Suprapubic skin (tissue), 4 donors: ENCODE data around the gene ZNF398. TPM values are rescaled to one million over a fixed set of nuclear protein-coding genes. Genes with fewer than 3 reads are reported as not detected.
"Not testable (repeated sequence)": the region's sequence is repeated elsewhere in the genome, so short reads cannot be mapped to it uniquely, and the experiment has no call there.

ENCODE experiments used
- DNase-seq, 2 donors: peaks; one replicate each; pipeline ENCODE4 v3.0.0-alpha.2; 2019; ENCODE audit warnings: low spot score in 2 of 2
- H3K27ac ChIP-seq: fragments of 200-600 bp; sonication (generic); one replicate; pipeline ENCODE4 v1.5.1; 2019
- H3K27me3 ChIP-seq: fragments of 200-600 bp; sonication (generic); one replicate; pipeline ENCODE4 v1.5.1; 2019
- H3K36me3 ChIP-seq: fragments of 200-600 bp; sonication (generic); one replicate; pipeline ENCODE4 v1.5.1; 2019
- H3K4me1 ChIP-seq: fragments of 200-600 bp; sonication (generic); one replicate; pipeline ENCODE4 v1.5.1; 2019
- H3K4me3 ChIP-seq: fragments of 200-600 bp; sonication (generic); one replicate; pipeline ENCODE4 v1.5.1; 2019; ENCODE audit warnings: mild to moderate bottlenecking
- H3K9me3 ChIP-seq: fragments of 200-600 bp; sonication (generic); one replicate; pipeline ENCODE4 v1.5.1; 2019
- CTCF ChIP-seq, 2 donors: fragments of 200-600 bp in 1 of 2; fragments of 450-650 bp in 1 of 2; sonication (generic) in 1 of 2; IDR thresholded peaks; one replicate each; pipeline ENCODE4 v1.5.1; 2016 to 2019; ENCODE audit warnings: antibody characterized with exemption in 2 of 2, mild to moderate bottlenecking in 1 of 2, moderate library complexity in 1 of 2
- EP300 ChIP-seq: sonication (generic); formaldehyde crosslinking; IDR thresholded peaks from one replicate; pipeline ENCODE4 v1.6.1; 2017; ENCODE audit warnings: antibody characterized with exemption
- POLR2A ChIP-seq, 2 donors: fragments of 450-650 bp; IDR thresholded peaks; one replicate each; pipeline ENCODE4 v1.6.1; 2017; ENCODE audit warnings: antibody characterized with exemption in 2 of 2, mild to moderate bottlenecking in 2 of 2, moderate library complexity in 2 of 2
- POLR2AphosphoS5 ChIP-seq, 3 donors: sonication (generic); formaldehyde crosslinking; IDR thresholded peaks; one replicate each; pipeline ENCODE4 v1.6.1; 2017; ENCODE audit warnings: antibody characterized with exemption in 3 of 3
- WGBS: methylation state at CpG from one replicate; pipeline ENCODE4 v1.1.5; 2018; 5-methylcytosine and 5-hydroxymethylcytosine counted together
- total RNA-seq, 4 donors: library from RNA; depleted of rRNA; stranded (reverse); fragments of >200 nt; gene quantifications; one replicate each; pipeline ENCODE4 v1.1.0, GENCODE V29; 2016

ZNF398 gene
- total RNA-seq, 4 donors from 2014 or later = 25.7 to 50.4 (median 33.9) TPM

- DNase-seq = no peak
- H3K27ac ChIP-seq = no peak overlapping the region
- no peak overlapping the region for H3K4me3 ChIP-seq
- no peaks in the 10 kb centered on the region for H3K36me3 ChIP-seq
- 91% methylated on average over 4 of the region's 4 CpGs for WGBS
- no peaks in the 10 kb centered on the region for H3K27me3 ChIP-seq
- no peak for TF ChIP-seq POLR2AphosphoS5 (IDR thresholded peaks at IDR 0.05)
- no peak for TF ChIP-seq POLR2A (IDR thresholded peaks at IDR 0.05)
- TF ChIP-seq EP300 = no peak
- TF ChIP-seq CTCF (IDR thresholded peaks at IDR 0.05) = no peak
- H3K4me1 ChIP-seq = peaks cover 21% of the 10 kb centered on the region
- no peaks in the 10 kb centered on the region for H3K9me3 ChIP-seq
Observed at GRCh38 chr7:149141893-149142292, 5.4 kb upstream of the ZNF398 start.

DNA sequence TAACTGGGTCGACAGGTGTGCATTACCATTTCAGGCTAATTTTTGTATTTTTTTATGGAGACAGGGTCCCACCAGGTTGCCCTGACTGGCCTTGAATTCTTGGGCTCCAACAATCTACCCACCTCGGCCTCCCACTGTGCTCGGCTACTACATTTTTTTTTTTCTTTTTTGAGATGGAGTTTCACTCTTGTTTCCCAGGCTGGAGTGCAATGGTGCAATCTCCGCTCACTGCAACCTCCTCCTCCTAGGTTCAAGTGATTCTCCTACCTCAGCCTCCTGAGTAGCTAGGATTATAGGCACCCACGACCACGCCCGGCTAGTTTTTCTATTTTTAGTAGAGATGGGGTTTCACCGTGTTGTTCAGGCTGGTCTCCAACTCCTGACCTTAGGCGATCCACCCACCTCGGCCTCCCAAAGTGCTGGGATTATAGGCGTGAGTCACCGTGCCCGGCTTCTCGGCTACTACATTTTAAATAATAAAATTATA lies 2.8 kb upstream of the ZNF398 start:
- not testable (repeated sequence) for H3K4me3 ChIP-seq, DNase-seq
- H3K27ac ChIP-seq = peak overlapping the region; percentile 72

GRCh38 chr7:149145031-149145845 lies 2.0 kb upstream of the ZNF398 start:
- Histone ChIP-seq H3K36me3 (no peaks in the 10 kb centered on the region), H3K9me3 (no peaks in the 10 kb centered on the region), H3K27me3 (no peaks in the 10 kb centered on the region), H3K27ac (peak overlapping the region; percentile 95), H3K4me3 (no peak overlapping the region), H3K4me1 (peaks cover 42% of the 10 kb centered on the region)
- WGBS = 48% methylated on average over 8 of the region's 8 CpGs
- no peak for DNase-seq
- no peak for TF ChIP-seq EP300
- TF ChIP-seq CTCF (IDR thresholded peaks at IDR 0.05) = no peak
- no peak for TF ChIP-seq POLR2A (IDR thresholded peaks at IDR 0.05)
- peak in 1 of 3 donors; percentile 38 for TF ChIP-seq POLR2AphosphoS5 (IDR thresholded peaks at IDR 0.05)

More for the DNA sequence above, 2.8 kb upstream of the ZNF398 start:
- H3K4me1 ChIP-seq = peaks cover 36% of the 10 kb centered on the region
- H3K9me3 ChIP-seq, H3K36me3 ChIP-seq, H3K27me3 ChIP-seq: not testable (repeated sequence)
- 48% methylated on average over 14 of the region's 14 CpGs for WGBS

DNA sequence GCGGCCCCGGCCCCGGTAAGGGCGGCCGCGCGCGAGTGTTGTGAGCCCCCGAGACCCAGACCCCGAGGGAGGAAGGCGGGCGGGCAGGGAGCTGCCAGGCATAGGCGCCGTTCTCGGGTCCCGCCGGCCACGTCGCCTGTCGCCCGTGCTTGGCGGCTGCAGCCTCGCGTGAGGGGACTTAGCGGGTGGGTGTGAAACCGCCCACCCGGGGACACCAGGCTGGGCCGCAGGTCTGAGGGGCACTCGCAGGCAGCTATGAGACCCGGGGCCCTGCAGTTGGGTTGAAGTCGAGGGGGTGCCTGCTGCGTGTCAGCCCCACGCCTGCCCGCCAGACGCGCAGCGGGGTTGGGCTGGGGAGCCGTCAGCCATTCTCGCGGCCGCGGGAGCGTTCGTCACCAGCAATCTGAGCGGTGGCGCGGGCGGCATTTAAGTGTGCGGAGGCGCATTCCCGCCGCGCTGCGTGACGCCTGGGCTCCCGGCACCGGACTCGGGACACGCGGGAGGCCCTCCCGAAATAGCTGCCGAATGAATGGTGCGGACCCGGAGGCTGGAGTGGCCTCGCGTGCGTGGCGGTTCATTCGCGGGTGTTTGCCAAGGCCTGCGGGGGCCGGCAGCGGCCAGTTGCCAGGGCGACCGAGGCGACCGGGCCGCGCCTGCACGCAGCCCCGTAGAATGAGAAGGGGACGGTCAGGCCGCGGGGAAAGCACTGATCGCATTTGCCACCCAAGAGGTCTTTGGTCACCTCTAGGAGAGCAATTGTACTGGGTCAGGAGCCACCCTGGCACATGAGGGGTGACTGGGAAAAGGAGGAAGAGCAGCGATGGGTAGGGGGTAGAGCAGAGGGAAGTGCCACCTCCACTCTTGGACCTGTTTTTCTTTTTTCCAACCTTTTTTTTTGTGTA lies 750 bp downstream of the ZNF398 start:
- H3K9me3 ChIP-seq = no peaks in the 10 kb centered on the region

GRCh38 chr7:149150981-149151380 lies 3.7 kb downstream of the ZNF398 start:
- no peak for DNase-seq
- Histone ChIP-seq H3K27me3 (no peaks in the 10 kb centered on the region), H3K9me3 (no peaks in the 10 kb centered on the region), H3K36me3 (peaks cover 9% of the 10 kb centered on the region), H3K4me1 (peaks cover 50% of the 10 kb centered on the region), H3K4me3 (no peak overlapping the region), H3K27ac (no peak overlapping the region)
- TF ChIP-seq CTCF (IDR thresholded peaks at IDR 0.05) (no peak), EP300 (no peak), POLR2AphosphoS5 (IDR thresholded peaks at IDR 0.05) (no peak), POLR2A (IDR thresholded peaks at IDR 0.05) (no peak)
- 58% methylated on average over 4 of the region's 4 CpGs for WGBS

More for the DNA sequence above, 750 bp downstream of the ZNF398 start:
- Histone ChIP-seq H3K27me3 (no peaks in the 10 kb centered on the region), H3K4me1 (peaks cover 49% of the 10 kb centered on the region), H3K27ac (peak overlapping the region; percentile 95), H3K4me3 (peak overlapping the region; percentile 97), H3K36me3 (no peaks in the 10 kb centered on the region)
- WGBS = 0% methylated on average over 20 of the region's 86 CpGs
- DNase-seq = peak; percentile 79 to 89
- TF ChIP-seq EP300 = no peak
- no peak for TF ChIP-seq POLR2A (IDR thresholded peaks at IDR 0.05)
- peak in 1 of 3 donors; percentile 47 for TF ChIP-seq POLR2AphosphoS5 (IDR thresholded peaks at IDR 0.05)
